HepG2 (cell line): ENCODE measurements around the gene TMEM87B. TPM values are rescaled to one million over a fixed set of nuclear protein-coding genes. Genes with fewer than 3 reads are reported as not detected.

Experiments used
- CHCHD3 ChIP-seq: sonication (generic); formaldehyde crosslinking; IDR thresholded peaks from 2 replicates; pipeline ENCODE4 v1.8.0; 2022; ENCODE audit warnings: mild to moderate bottlenecking, missing genetic modification reagents, moderate library complexity
- HCFC1 ChIP-seq: fragments of 150-350 bp; IDR thresholded peaks from 2 replicates; pipeline ENCODE4 v1.6.1; 2014; ENCODE audit warnings: low read depth, low read length
- HMG20A ChIP-seq: IDR thresholded peaks from 2 replicates; pipeline ENCODE4 v1.6.1; 2016; ENCODE audit warnings: borderline replicate concordance
- KLF6 ChIP-seq: IDR thresholded peaks from 2 replicates; pipeline ENCODE4 v1.8.0; 2016; ENCODE audit warnings: missing biosample characterization, missing genetic modification reagents
- MTA1 ChIP-seq: sonication (generic); formaldehyde crosslinking; IDR thresholded peaks from 2 replicates; pipeline ENCODE4 v1.4.0; 2020; ENCODE audit warnings: missing genetic modification reagents, mild to moderate bottlenecking, borderline replicate concordance
- TRIM24 ChIP-seq: sonication (generic); formaldehyde crosslinking; IDR thresholded peaks from 2 replicates; pipeline ENCODE4 v1.8.0; 2022; ENCODE audit warnings: mild to moderate bottlenecking, missing genetic modification reagents
- YEATS2 ChIP-seq: sonication (generic); formaldehyde crosslinking; IDR thresholded peaks from 2 replicates; pipeline ENCODE4 v1.4.0; 2020; ENCODE audit warnings: missing genetic modification reagents, borderline replicate concordance
- ZNF329 ChIP-seq: sonication (generic); formaldehyde crosslinking; IDR thresholded peaks from 2 replicates; pipeline ENCODE4 v1.9.0; 2021; ENCODE audit warnings: low read depth, mild to moderate bottlenecking, missing genetic modification reagents
- ZNF652 ChIP-seq: IDR thresholded peaks from 2 replicates; pipeline ENCODE4 v1.6.1; 2016; ENCODE audit warnings: low read depth, borderline replicate concordance
- polyA plus RNA-seq, 8 experiments: library from polyadenylated mRNA; depleted of rRNA in 3 of 8; stranded (reverse) in 7 of 8; unstranded in 1 of 8; fragments of >200 nt; fragmentation: Illumina TruSeq in 4 of 8; extraction: Trizol in 4 of 8; gene quantifications; 2 replicates each; pipeline versions ENCODE4 v1.2.1 to v1.2.3, GENCODE V29; 2011 to 2016; ENCODE audit warnings: low read depth in 4 of 8, missing spikeins in 1 of 8, mixed read lengths in 1 of 8; ENCODE audit not compliant: insufficient read depth in 1 of 8
- total RNA-seq, 5 experiments: library from RNA; depleted of rRNA; stranded (reverse); fragments of >200 nt; fragmentation: Illumina TruSeq; extraction: Trizol; gene quantifications; 2 replicates each; pipeline ENCODE4 v1.2.3, GENCODE V29; 2016; ENCODE audit warnings: low read depth in 1 of 5
- TF ChIP-seq, protein P1 (sequence below): sonication (generic); formaldehyde crosslinking; IDR thresholded peaks from 2 replicates; pipeline ENCODE4 v1.4.0; 2020; ENCODE audit warnings: missing genetic modification reagents, mild to moderate bottlenecking, borderline replicate concordance
- TF ChIP-seq, protein P2 (sequence below): IDR thresholded peaks from 2 replicates; pipeline ENCODE4 v1.6.1; 2016; ENCODE audit warnings: low read depth, control low read depth
- TF ChIP-seq, protein P3 (sequence below): sonication (generic); formaldehyde crosslinking; IDR thresholded peaks from 2 replicates; pipeline ENCODE4 v1.5.1; 2020; ENCODE audit warnings: mild to moderate bottlenecking, missing genetic modification reagents, borderline replicate concordance
- TF ChIP-seq, protein P4 (sequence below): sonication (generic); formaldehyde crosslinking; IDR thresholded peaks from 2 replicates; pipeline ENCODE4 v1.4.0; 2020; ENCODE audit warnings: missing genetic modification reagents
- TF ChIP-seq, protein P5 (sequence below): sonication (generic); formaldehyde crosslinking; IDR thresholded peaks from 2 replicates; pipeline ENCODE4 v1.5.0; 2020; ENCODE audit warnings: missing genetic modification reagents

The TMEM87B gene
- total and polyA plus RNA-seq, 2 of the 13 experiments (the other 11 are each of a cell fraction or from before 2014, with no cell fraction given) = 15.1 to 16.2 TPM

DNA sequence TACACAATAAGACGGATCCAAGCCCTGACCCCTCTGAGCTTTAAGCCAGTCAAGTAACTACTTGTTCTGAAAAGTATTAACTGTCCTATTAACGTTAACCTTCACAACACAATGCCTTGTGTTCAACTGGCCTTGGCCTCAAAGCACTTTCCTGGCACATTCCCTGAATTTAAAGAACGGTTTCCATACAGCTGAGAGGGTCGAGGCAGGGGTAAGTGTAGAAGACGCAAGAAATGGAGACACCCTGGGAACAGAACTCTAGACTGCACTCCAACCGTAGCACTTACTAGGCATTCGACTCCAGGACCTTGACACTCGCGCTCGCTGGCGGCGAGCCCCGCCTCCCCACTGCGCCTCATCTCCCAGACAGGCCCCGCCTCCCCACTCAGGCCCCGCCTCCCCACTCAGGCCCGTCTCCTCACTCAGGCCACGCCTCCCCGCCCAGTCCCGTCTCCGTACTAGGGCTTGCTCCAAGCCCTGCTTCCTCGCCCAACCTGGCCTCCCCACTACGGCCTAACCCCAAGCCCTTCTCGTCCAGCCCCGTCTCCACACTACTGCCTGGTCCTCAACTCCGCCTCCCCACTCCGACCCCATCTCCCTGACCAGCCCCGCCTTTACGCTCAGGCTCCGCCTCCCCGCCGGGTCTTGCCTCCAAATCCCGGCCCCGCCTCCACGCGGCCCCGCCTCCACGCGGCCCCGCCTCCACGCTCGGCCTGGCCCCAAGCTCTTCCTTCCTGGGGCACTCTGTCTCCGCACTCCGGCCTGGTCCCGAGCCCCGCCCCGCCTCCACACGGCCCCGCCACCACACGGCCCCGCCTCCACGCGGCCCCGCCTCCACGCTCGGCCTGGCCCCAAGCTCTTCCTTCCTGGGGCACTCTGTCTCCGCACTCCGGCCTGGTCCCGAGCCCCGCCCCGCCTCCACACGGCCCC lies 887 bp upstream of the TMEM87B start (continued):
- no peak for TF ChIP-seq ZNF329 (CRISPR knock-in tag)
- no peak for TF ChIP-seq CHCHD3 (CRISPR knock-in tag)
- TF ChIP-seq HMG20A (CRISPR knock-in tag) = no peak
- TF ChIP-seq KLF6 = peak; percentile 52; the same call in 1 of the 2 replicates
- TF ChIP-seq, protein P1, sequence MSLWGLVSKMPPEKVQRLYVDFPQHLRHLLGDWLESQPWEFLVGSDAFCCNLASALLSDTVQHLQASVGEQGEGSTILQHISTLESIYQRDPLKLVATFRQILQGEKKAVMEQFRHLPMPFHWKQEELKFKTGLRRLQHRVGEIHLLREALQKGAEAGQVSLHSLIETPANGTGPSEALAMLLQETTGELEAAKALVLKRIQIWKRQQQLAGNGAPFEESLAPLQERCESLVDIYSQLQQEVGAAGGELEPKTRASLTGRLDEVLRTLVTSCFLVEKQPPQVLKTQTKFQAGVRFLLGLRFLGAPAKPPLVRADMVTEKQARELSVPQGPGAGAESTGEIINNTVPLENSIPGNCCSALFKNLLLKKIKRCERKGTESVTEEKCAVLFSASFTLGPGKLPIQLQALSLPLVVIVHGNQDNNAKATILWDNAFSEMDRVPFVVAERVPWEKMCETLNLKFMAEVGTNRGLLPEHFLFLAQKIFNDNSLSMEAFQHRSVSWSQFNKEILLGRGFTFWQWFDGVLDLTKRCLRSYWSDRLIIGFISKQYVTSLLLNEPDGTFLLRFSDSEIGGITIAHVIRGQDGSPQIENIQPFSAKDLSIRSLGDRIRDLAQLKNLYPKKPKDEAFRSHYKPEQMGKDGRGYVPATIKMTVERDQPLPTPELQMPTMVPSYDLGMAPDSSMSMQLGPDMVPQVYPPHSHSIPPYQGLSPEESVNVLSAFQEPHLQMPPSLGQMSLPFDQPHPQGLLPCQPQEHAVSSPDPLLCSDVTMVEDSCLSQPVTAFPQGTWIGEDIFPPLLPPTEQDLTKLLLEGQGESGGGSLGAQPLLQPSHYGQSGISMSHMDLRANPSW (CRISPR knock-in tag) = no peak
- TF ChIP-seq, protein P2, sequence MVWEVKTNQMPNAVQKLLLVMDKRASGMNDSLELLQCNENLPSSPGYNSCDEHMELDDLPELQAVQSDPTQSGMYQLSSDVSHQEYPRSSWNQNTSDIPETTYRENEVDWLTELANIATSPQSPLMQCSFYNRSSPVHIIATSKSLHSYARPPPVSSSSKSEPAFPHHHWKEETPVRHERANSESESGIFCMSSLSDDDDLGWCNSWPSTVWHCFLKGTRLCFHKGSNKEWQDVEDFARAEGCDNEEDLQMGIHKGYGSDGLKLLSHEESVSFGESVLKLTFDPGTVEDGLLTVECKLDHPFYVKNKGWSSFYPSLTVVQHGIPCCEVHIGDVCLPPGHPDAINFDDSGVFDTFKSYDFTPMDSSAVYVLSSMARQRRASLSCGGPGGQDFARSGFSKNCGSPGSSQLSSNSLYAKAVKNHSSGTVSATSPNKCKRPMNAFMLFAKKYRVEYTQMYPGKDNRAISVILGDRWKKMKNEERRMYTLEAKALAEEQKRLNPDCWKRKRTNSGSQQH (CRISPR knock-in tag) = 0 out of 2 replicates have a peak, but pooled peaks have one; percentile 12
- TF ChIP-seq, protein P3, sequence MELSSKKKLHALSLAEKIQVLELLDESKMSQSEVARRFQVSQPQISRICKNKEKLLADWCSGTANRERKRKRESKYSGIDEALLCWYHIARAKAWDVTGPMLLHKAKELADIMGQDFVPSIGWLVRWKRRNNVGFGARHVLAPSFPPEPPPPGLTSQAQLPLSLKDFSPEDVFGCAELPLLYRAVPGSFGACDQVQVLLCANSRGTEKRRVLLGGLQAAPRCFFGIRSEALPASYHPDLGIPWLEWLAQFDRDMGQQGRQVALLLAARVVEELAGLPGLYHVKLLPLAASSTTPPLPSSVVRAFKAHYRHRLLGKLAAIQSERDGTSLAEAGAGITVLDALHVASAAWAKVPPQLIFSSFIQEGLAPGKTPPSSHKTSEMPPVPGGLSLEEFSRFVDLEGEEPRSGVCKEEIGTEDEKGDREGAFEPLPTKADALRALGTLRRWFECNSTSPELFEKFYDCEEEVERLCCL (CRISPR knock-in tag) = no peak
- no peak for TF ChIP-seq TRIM24 (CRISPR knock-in tag)
- TF ChIP-seq ZNF652 (CRISPR knock-in tag) = no peak
- no peak for TF ChIP-seq YEATS2
- TF ChIP-seq MTA1 = no peak; the same call in 1 of the 2 replicates
- TF ChIP-seq, protein P4, sequence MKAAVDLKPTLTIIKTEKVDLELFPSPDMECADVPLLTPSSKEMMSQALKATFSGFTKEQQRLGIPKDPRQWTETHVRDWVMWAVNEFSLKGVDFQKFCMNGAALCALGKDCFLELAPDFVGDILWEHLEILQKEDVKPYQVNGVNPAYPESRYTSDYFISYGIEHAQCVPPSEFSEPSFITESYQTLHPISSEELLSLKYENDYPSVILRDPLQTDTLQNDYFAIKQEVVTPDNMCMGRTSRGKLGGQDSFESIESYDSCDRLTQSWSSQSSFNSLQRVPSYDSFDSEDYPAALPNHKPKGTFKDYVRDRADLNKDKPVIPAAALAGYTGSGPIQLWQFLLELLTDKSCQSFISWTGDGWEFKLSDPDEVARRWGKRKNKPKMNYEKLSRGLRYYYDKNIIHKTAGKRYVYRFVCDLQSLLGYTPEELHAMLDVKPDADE = no peak
- TF ChIP-seq, protein P5, sequence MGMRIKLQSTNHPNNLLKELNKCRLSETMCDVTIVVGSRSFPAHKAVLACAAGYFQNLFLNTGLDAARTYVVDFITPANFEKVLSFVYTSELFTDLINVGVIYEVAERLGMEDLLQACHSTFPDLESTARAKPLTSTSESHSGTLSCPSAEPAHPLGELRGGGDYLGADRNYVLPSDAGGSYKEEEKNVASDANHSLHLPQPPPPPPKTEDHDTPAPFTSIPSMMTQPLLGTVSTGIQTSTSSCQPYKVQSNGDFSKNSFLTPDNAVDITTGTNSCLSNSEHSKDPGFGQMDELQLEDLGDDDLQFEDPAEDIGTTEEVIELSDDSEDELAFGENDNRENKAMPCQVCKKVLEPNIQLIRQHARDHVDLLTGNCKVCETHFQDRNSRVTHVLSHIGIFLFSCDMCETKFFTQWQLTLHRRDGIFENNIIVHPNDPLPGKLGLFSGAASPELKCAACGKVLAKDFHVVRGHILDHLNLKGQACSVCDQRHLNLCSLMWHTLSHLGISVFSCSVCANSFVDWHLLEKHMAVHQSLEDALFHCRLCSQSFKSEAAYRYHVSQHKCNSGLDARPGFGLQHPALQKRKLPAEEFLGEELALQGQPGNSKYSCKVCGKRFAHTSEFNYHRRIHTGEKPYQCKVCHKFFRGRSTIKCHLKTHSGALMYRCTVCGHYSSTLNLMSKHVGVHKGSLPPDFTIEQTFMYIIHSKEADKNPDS (CRISPR knock-in tag) = no peak
- 0 out of 2 replicates have a peak, but pooled peaks have one; percentile 9 for TF ChIP-seq HCFC1
